MCF 10A (cell line): ENCODE measurements around the gene AKR1C2. TPM values are rescaled to one million over a fixed set of nuclear protein-coding genes. Genes with fewer than 3 reads are reported as not detected.
"Not testable (repeated sequence)": the region's sequence is repeated elsewhere in the genome, so short reads cannot be mapped to it uniquely, and the experiment has no call there.

ENCODE experiments used
- BruUV-seq: library from RNA; stranded (reverse); fragments of 400-500 nt; replicated peaks from 2 replicates; lab custom pipeline; 2021; lab: Mats Ljungman, UMichigan
- CTCF ChIA-PET: fragments of 300-600 bp; sonication (Branson Sonifier 250); formaldehyde crosslinking; extraction: SDS; loops from one replicate; lab custom pipeline; 2021; ENCODE audit warnings: antibody characterized with exemption, inconsistent platforms; lab: Yijun Ruan, JAX
- POLR2A ChIA-PET: fragments of 300-600, 350-650 bp; sonication (Branson Sonifier 250); formaldehyde crosslinking; extraction: SDS; loops from one replicate; lab custom pipeline; 2020; ENCODE audit warnings: antibody characterized with exemption, inconsistent platforms; lab: Yijun Ruan, JAX
- DNase-seq: peaks from one replicate; pipeline ENCODE4 v3.0.0-alpha.2; 2018; ENCODE audit not compliant: unreplicated experiment
- H3K27ac Mint-ChIP-seq: one replicate; pipeline ENCODE4 v1.8.0; 2022; ENCODE audit warnings: mild to moderate bottlenecking, low read depth, mixed read lengths; ENCODE audit not compliant: unreplicated experiment
- H3K27me3 Mint-ChIP-seq: one replicate; pipeline ENCODE4 v1.8.0; 2022; ENCODE audit warnings: mixed read lengths; ENCODE audit not compliant: insufficient read depth, unreplicated experiment
- H3K36me3 Mint-ChIP-seq: one replicate; pipeline ENCODE4 v1.8.0; 2022; ENCODE audit warnings: mild to moderate bottlenecking, moderate library complexity, mixed read lengths; ENCODE audit not compliant: insufficient read depth, unreplicated experiment
- H3K4me1 Mint-ChIP-seq: one replicate; pipeline ENCODE4 v1.8.0; 2022; ENCODE audit warnings: mixed read lengths; ENCODE audit not compliant: insufficient read depth, unreplicated experiment
- H3K4me3 Mint-ChIP-seq: one replicate; pipeline ENCODE4 v1.8.0; 2022; ENCODE audit warnings: mild to moderate bottlenecking, moderate library complexity, mixed read lengths; ENCODE audit not compliant: unreplicated experiment
- H3K9me3 Mint-ChIP-seq: one replicate; pipeline ENCODE4 v1.8.0; 2022; ENCODE audit warnings: mixed read lengths; ENCODE audit not compliant: unreplicated experiment
- intact Hi-C: fragments of 100-400 bp; cut with micrococcal nuclease; formaldehyde crosslinking; loops from 2 replicates; pipeline ENCODE4 v1.14.1; 2022
- total RNA-seq: library from RNA; stranded (reverse); gene quantifications from 2 replicates; pipeline ENCODE4 v1.2.3, GENCODE V29; 2022
- TF ChIP-seq, protein P1 (sequence below): fragments of 200-600 bp; IDR thresholded peaks from one replicate; pipeline ENCODE4 v1.8.0; 2022; ENCODE audit warnings: antibody characterized with exemption, mild to moderate bottlenecking; ENCODE audit not compliant: unreplicated experiment

Gene AKR1C2
- total RNA-seq, 1 experiment from 2014 or later: 19.7 TPM

DNA sequence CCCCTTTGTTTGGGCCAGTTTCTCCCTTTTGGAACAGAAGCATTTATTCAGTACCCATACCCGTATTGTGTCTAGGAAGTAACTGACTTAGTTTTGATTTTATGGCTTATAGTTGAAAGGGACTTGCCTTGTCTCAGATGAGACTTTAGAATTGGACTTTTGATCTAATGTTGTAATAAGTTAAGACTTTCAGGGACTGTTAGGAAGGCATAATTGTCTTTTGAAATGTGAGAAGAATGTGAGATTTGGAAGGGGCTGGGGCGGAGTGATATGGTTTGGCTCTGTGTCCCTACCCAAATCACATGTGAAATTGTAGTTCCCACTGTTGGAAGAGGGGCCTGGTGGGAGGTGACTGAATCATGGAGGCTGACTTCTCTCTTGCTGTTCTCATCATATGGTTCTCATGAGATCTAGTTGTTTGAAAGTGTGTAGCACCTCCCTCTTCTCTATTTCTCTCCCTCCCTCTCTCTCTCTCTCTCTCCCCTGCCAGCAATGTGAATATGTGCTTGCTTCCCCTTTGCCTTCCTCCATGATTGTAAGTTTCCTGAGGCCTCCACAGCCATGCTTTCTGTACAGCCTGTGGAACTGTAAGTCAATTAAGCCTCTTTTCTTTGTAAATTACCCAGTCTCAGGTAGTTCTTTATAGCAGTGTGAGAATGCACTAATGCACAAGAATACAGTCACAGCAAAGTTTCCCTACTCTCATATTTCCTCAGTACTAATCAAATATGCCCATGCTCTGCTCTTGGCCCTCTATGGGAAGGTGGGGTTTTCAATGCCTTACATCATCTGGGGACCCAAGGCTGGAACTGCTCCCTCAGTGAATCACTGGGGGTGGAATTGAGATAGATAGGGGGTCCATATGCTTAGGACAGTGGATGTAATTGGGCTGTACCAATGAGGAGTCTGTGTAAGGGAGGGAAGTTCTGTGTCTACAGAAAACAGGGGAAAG is 57.6 kb downstream of the AKR1C2 start:
- peaks cover 5% of the 10 kb centered on the region for H3K36me3 Mint-ChIP-seq
- peaks cover 59% of the 10 kb centered on the region for H3K4me1 Mint-ChIP-seq
- DNase-seq: no peak
- no peak overlapping the region for H3K4me3 Mint-ChIP-seq
- no peaks in the 10 kb centered on the region for H3K27me3 Mint-ChIP-seq
- POLR2A ChIA-PET: no interaction called here
- intact Hi-C loops: loop anchor here (2.0 kb wide), 1 partner anchor 97 kb away; no protein-coding TSS in a partner anchor
- no peaks in the 10 kb centered on the region for H3K9me3 Mint-ChIP-seq
- CTCF ChIA-PET: interaction anchor here (3.6 kb wide), 1 partner anchor 96 kb away, joined by 17 read pairs; no protein-coding TSS in a partner anchor
- BruUV-seq: no TSS peak
- H3K27ac Mint-ChIP-seq: peak overlapping the region; percentile 72
- TF ChIP-seq, protein P1, sequence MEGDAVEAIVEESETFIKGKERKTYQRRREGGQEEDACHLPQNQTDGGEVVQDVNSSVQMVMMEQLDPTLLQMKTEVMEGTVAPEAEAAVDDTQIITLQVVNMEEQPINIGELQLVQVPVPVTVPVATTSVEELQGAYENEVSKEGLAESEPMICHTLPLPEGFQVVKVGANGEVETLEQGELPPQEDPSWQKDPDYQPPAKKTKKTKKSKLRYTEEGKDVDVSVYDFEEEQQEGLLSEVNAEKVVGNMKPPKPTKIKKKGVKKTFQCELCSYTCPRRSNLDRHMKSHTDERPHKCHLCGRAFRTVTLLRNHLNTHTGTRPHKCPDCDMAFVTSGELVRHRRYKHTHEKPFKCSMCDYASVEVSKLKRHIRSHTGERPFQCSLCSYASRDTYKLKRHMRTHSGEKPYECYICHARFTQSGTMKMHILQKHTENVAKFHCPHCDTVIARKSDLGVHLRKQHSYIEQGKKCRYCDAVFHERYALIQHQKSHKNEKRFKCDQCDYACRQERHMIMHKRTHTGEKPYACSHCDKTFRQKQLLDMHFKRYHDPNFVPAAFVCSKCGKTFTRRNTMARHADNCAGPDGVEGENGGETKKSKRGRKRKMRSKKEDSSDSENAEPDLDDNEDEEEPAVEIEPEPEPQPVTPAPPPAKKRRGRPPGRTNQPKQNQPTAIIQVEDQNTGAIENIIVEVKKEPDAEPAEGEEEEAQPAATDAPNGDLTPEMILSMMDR: no peak

- no TSS peak for BruUV-seq
- intact Hi-C loops: no loop called here
- no peak for DNase-seq
- Mint-ChIP-seq H3K36me3 (peaks cover 10% of the 10 kb centered on the region), H3K27ac (peak overlapping the region; percentile 72), H3K4me1 (peaks cover 71% of the 10 kb centered on the region), H3K27me3 (no peaks in the 10 kb centered on the region), H3K4me3 (no peak overlapping the region), H3K9me3 (no peaks in the 10 kb centered on the region)
- TF ChIP-seq, protein P1: no peak
- ChIA-PET CTCF (interaction anchor here (1.0 kb wide), 1 partner anchor 94 kb away, joined by 4 read pairs; no protein-coding TSS in a partner anchor), POLR2A (no interaction called here)
Observed at GRCh38 chr10:4944841-4945240, 58.8 kb downstream of the AKR1C2 start.

DNA sequence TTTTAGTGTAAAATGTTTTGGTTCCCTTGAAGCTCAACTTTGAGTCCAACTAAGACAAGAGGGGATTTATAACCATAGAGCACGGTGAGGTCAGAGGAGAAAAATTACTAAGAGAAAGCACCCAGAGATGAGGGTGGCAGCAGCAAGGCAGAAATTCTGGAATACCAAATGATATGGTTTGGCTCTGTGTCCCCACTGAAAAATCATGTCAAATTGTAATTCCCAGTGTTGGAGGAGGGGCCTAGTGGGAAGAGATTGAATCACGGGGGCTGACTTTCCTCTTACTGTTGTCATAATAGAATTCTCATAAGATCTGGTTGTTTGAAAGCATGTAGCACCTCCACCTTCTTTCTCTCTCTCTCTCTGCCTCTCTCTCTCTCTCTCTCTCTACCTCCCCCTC is 59.8 kb downstream of the AKR1C2 start:
- no peak for DNase-seq
- Mint-ChIP-seq H3K36me3 (peaks cover 10% of the 10 kb centered on the region), H3K27me3 (no peaks in the 10 kb centered on the region), H3K4me1 (peaks cover 81% of the 10 kb centered on the region), H3K4me3 (no peak overlapping the region), H3K27ac (peak overlapping the region; percentile 7), H3K9me3 (no peaks in the 10 kb centered on the region)
- intact Hi-C loops: no loop called here
- no TSS peak for BruUV-seq
- ChIA-PET CTCF (interaction anchor here (0.9 to 1.6 kb wide), 2 partner anchors 94 to 107 kb away, joined by 3 to 10 read pairs; no protein-coding TSS in a partner anchor), POLR2A (interaction anchor here (0.6 to 1.2 kb wide), 2 partner anchors 20 to 94 kb away, joined by 4 read pairs; no protein-coding TSS in a partner anchor)
- TF ChIP-seq, protein P1: no peak

GRCh38 chr10:4943416-4943815 is 60.2 kb downstream of the AKR1C2 start:
- POLR2A ChIA-PET: interaction anchor here (0.6 to 1.6 kb wide), 3 partner anchors 21 to 94 kb away, joined by 3 to 4 read pairs (median 4); no protein-coding TSS in a partner anchor

DNA sequence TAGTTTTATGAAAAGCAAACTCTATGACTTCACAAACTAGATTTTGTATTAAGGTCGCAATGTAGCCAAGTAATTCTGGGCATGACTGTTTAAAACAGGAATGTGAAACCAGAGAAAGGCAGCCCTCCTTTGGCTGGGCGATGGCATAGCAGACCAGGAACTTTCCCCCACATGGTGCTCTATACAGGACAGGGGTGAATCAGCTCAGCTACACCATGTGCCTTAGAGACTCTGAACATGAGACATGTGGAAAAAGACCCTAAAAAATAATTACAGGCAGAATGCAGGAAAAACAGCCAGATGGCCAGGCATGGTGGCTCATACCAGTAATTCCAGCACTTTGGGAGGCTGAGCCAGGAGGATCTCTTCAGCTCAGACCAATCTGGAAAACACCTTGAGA is 60.7 kb downstream of the AKR1C2 start:
- DNase-seq: peak; percentile 54
- CTCF ChIA-PET: interaction anchor here (0.7 to 1.6 kb wide), 3 partner anchors 93 to 354 kb away, joined by 3 to 10 read pairs (median 4); no protein-coding TSS in a partner anchor
- H3K4me3 Mint-ChIP-seq, H3K9me3 Mint-ChIP-seq, BruUV-seq, H3K27me3 Mint-ChIP-seq: not testable (repeated sequence)
- POLR2A ChIA-PET: interaction anchor here (1.2 to 1.6 kb wide), 2 partner anchors 36 to 93 kb away, joined by 3 to 4 read pairs; no protein-coding TSS in a partner anchor
- Mint-ChIP-seq H3K36me3 (peaks cover 14% of the 10 kb centered on the region), H3K4me1 (peaks cover 85% of the 10 kb centered on the region), H3K27ac (peak overlapping the region; percentile 7)
- intact Hi-C loops: loop anchor here (1.0 kb wide), 1 partner anchor 94 kb away; no protein-coding TSS in a partner anchor

More at GRCh38 chr10:4943416-4943815, 60.2 kb downstream of the AKR1C2 start:
- DNase-seq: peak; percentile 26
- BruUV-seq, H3K9me3 Mint-ChIP-seq, H3K27me3 Mint-ChIP-seq, H3K4me3 Mint-ChIP-seq, intact Hi-C loops: not testable (repeated sequence)
- CTCF ChIA-PET: interaction anchor here (0.9 to 1.6 kb wide), 2 partner anchors 94 to 106 kb away, joined by 3 to 10 read pairs; no protein-coding TSS in a partner anchor
- Mint-ChIP-seq H3K4me1 (peaks cover 85% of the 10 kb centered on the region), H3K27ac (peak overlapping the region; percentile 7), H3K36me3 (peaks cover 12% of the 10 kb centered on the region)
